ENCODE results near the gene TRIM72.

GRCh38 chr16:31243734-31244670, 30.1 kb downstream of the TRIM72 start:
- no peak for TF ChIP-seq JUN (CRISPR knock-in tag; IDR thresholded peaks at IDR 0.05)
- TF ChIP-seq CTCF (IDR thresholded peaks at IDR 0.05), result no peak
- TF ChIP-seq SP1 (CRISPR knock-in tag; conservative IDR thresholded peaks at IDR 0.05), result no peak
- no peak for TF ChIP-seq ATF3 (CRISPR knock-in tag; conservative IDR thresholded peaks at IDR 0.05)
- TF ChIP-seq ZNF532 (CRISPR knock-in tag; IDR thresholded peaks at IDR 0.05; ENCODE audit: borderline replicate concordance), result no peak
